Measurements from ENCODE around the gene AHRR. TPM values are rescaled to one million over a fixed set of nuclear protein-coding genes. Genes with fewer than 3 reads are reported as not detected.
A peak's percentile ranks its signal among the peaks of the same experiment; 100 is the strongest.
"Not testable (repeated sequence)": the region's sequence is repeated elsewhere in the genome, so short reads cannot be mapped to it uniquely, and the experiment has no call there.

AHRR gene
- total RNA-seq, 1 donor from 2014 or later = 11.3 TPM

- DNase-seq (peak; percentile 57), ATAC-seq (no peak)
- H3K9me3 ChIP-seq = no peaks in the 10 kb centered on the region
- H3K27me3 ChIP-seq = no peaks in the 10 kb centered on the region
- H3K4me1 ChIP-seq = peaks cover 20% of the 10 kb centered on the region
- H3K36me3 ChIP-seq = no peaks in the 10 kb centered on the region
- no peak for TF ChIP-seq CTCF (IDR thresholded peaks at IDR 0.05)
- no peak overlapping the region for H3K4me3 ChIP-seq
- intact Hi-C loops (cut with DNase I) = no loop called here
- H3K27ac ChIP-seq = no peak overlapping the region
Measured at GRCh38 chr5:401146-402034, 79.9 kb downstream of the AHRR start.

GRCh38 chr5:402219-402614, 80.7 kb downstream of the AHRR start:
- intact Hi-C loops (cut with DNase I); ATAC-seq; DNase-seq; H3K4me3 ChIP-seq; H3K9me3 ChIP-seq; H3K27me3 ChIP-seq; H3K27ac ChIP-seq; H3K36me3 ChIP-seq: not testable (repeated sequence)
- peaks cover 20% of the 10 kb centered on the region for H3K4me1 ChIP-seq

- no peaks in the 10 kb centered on the region for H3K36me3 ChIP-seq
- no peak for TF ChIP-seq CTCF (IDR thresholded peaks at IDR 0.05)
- peak; percentile 45 for DNase-seq
- intact Hi-C loops (cut with DNase I) = no loop called here
- H3K4me1 ChIP-seq = peaks cover 20% of the 10 kb centered on the region
- no peaks in the 10 kb centered on the region for H3K27me3 ChIP-seq
- no peak for ATAC-seq
- no peak overlapping the region for H3K27ac ChIP-seq
- no peak overlapping the region for H3K4me3 ChIP-seq
- no peaks in the 10 kb centered on the region for H3K9me3 ChIP-seq
Measured at GRCh38 chr5:402615-403359, 81.3 kb downstream of the AHRR start.

DNA sequence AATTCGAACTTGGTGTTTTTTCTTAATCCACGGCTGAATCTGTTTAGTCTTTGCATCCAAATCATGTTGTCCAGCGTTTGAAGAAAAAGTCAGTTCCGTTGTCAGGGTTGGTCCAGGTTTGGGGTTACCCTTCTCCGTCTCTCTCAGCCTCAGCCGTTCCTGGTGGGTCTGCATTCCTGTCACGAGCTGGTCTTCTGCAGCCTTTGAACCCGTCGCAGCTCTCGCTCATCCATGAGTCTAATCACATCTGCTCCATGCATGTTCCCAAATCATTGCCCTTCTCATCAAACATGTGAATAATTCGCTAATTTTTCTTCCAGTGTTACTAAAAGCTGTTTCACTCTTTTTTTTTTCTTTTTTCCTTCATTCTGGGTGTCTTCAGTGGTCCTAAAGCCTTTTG, 82.5 kb downstream of the AHRR start:
- Histone ChIP-seq H3K4me3 (no peak overlapping the region), H3K27me3 (no peaks in the 10 kb centered on the region), H3K27ac (no peak overlapping the region), H3K36me3 (no peaks in the 10 kb centered on the region), H3K4me1 (peaks cover 16% of the 10 kb centered on the region), H3K9me3 (no peaks in the 10 kb centered on the region)
- intact Hi-C loops (cut with DNase I) = no loop called here
- no peak for TF ChIP-seq CTCF (IDR thresholded peaks at IDR 0.05)
- DNase-seq = peak; percentile 32
- no peak for ATAC-seq

GRCh38 chr5:404666-405241, 83.2 kb downstream of the AHRR start:
- Histone ChIP-seq H3K36me3 (no peaks in the 10 kb centered on the region), H3K27ac (no peak overlapping the region), H3K9me3 (no peaks in the 10 kb centered on the region), H3K4me3 (no peak overlapping the region), H3K27me3 (no peaks in the 10 kb centered on the region), H3K4me1 (peaks cover 8% of the 10 kb centered on the region)
- intact Hi-C loops (cut with DNase I) = no loop called here
- DNase-seq = peak; percentile 27
- no peak for ATAC-seq
- no peak for TF ChIP-seq CTCF (IDR thresholded peaks at IDR 0.05)

- TF ChIP-seq CTCF (IDR thresholded peaks at IDR 0.05) = no peak
- no peaks in the 10 kb centered on the region for H3K36me3 ChIP-seq
- no peaks in the 10 kb centered on the region for H3K9me3 ChIP-seq
- H3K27me3 ChIP-seq = no peaks in the 10 kb centered on the region
- H3K4me1 ChIP-seq = peaks cover 2% of the 10 kb centered on the region
- ATAC-seq (no peak), DNase-seq (peak; percentile 46)
- no peak overlapping the region for H3K4me3 ChIP-seq
- intact Hi-C loops (cut with DNase I) = no loop called here
- H3K27ac ChIP-seq = no peak overlapping the region
Measured at GRCh38 chr5:405421-405820, 83.9 kb downstream of the AHRR start.

All from upper lobe of right lung (tissue), 1 donor.